HG03095 (cell line): ENCODE measurements around the gene REXO4.
"Not testable (repeated sequence)": the region's sequence is repeated elsewhere in the genome, so short reads cannot be mapped to it uniquely, and the experiment has no call there.

Source experiments
- ATAC-seq: cut with Tn5 transposase; IDR thresholded peaks from one replicate; pipeline ENCODE4 v1.9.1; 2021; ENCODE audit warnings: moderate library complexity; ENCODE audit not compliant: unreplicated experiment

The REXO4 gene

GRCh38 chr9:133390713-133391112, 27.1 kb downstream of the REXO4 start:
- ATAC-seq, result no peak

- no peak for ATAC-seq
Observed at GRCh38 chr9:133389562-133389961, 28.2 kb downstream of the REXO4 start.

GRCh38 chr9:133389025-133389557, 28.7 kb downstream of the REXO4 start:
- no peak for ATAC-seq

- ATAC-seq, result no peak
Observed at GRCh38 chr9:133387680-133388079, 30.1 kb downstream of the REXO4 start.

GRCh38 chr9:133386338-133386737, 31.5 kb downstream of the REXO4 start:
- ATAC-seq, result no peak

GRCh38 chr9:133385452-133385851, 32.4 kb downstream of the REXO4 start:
- no peak for ATAC-seq

- no peak for ATAC-seq
Observed at GRCh38 chr9:133384736-133385321, 33.0 kb downstream of the REXO4 start.

GRCh38 chr9:133383438-133383837, 34.4 kb downstream of the REXO4 start:
- ATAC-seq, result no peak

- ATAC-seq, result no peak
Observed at GRCh38 chr9:133382507-133383141, 35.2 kb downstream of the REXO4 start.

- ATAC-seq, result no peak
Observed at GRCh38 chr9:133380734-133381133, 37.1 kb downstream of the REXO4 start.

- no peak for ATAC-seq
Observed at GRCh38 chr9:133379153-133380086, 38.4 kb downstream of the REXO4 start.

GRCh38 chr9:133378408-133378962, 39.3 kb downstream of the REXO4 start:
- ATAC-seq, result no peak

GRCh38 chr9:133377721-133378216, 40.0 kb downstream of the REXO4 start:
- ATAC-seq, result no peak

- not testable (repeated sequence) for ATAC-seq
Observed at GRCh38 chr9:133377280-133377679, 40.5 kb downstream of the REXO4 start.

GRCh38 chr9:133375724-133376654, 41.8 kb downstream of the REXO4 start, which contains the start of the genes STKLD1 and SURF4:
STKLD1 (plus strand) TSS chr9:133376366; CDS start chr9:133376474, 108 bp downstream.
SURF4 (minus strand) TSS chr9:133376060; CDS start chr9:133375969, 91 bp downstream.
- peak; percentile 86 for ATAC-seq

GRCh38 chr9:133375116-133375723, 42.6 kb downstream of the REXO4 start:
- ATAC-seq, result peak; percentile 10

- ATAC-seq, result no peak
Observed at GRCh38 chr9:133374612-133375115, 43.1 kb downstream of the REXO4 start.

- ATAC-seq, result no peak
Observed at GRCh38 chr9:133372144-133372543, 45.7 kb downstream of the REXO4 start.

- ATAC-seq, result no peak
Observed at GRCh38 chr9:133371261-133371711, 46.5 kb downstream of the REXO4 start.
